ENCODE measurements around the gene MBD2. TPM values are rescaled to one million over a fixed set of nuclear protein-coding genes. Genes with fewer than 3 reads are reported as not detected.

MBD2 gene
- total and polyA plus RNA-seq, 2 donors from 2014 or later: 79.1 to 123 TPM

- no peak overlapping the region for H3K27ac ChIP-seq (ENCODE audit: low read depth in 2 of 2, low read length in 2 of 2)
- H3K36me3 ChIP-seq (ENCODE audit: control insufficient read depth in 2 of 3, insufficient read depth in 3 of 3, low read length in 3 of 3): no peaks in the 10 kb centered on the region
- no peak overlapping the region for H3K9ac ChIP-seq (ENCODE audit: low read length in 3 of 3)
- no peaks in the 10 kb centered on the region for H3K9me3 ChIP-seq (ENCODE audit: control insufficient read depth in 2 of 3, insufficient read depth in 1 of 3, low read length in 3 of 3)
- no peak for TF ChIP-seq CTCF (IDR thresholded peaks at IDR 0.05; ENCODE audit: borderline replicate concordance, extremely low read depth, insufficient read depth)
- no peak for FAIRE-seq
- H3K4me1 ChIP-seq (ENCODE audit: control insufficient read depth in 2 of 3, insufficient read depth in 2 of 3, low read depth in 1 of 3, low read length in 3 of 3): no peaks in the 10 kb centered on the region
- intact Hi-C loops (cut with DNase I): no loop called here
- no peaks in the 10 kb centered on the region for H3K27me3 ChIP-seq (ENCODE audit: control insufficient read depth, insufficient read depth, low read length)
- no peak for DNase-seq
- no peak overlapping the region for H3K4me3 ChIP-seq (ENCODE audit: low read length in 3 of 3)
These were observed 13.9 kb upstream of the MBD2 start for GRCh38 chr18:54238173-54238936.

GRCh38 chr18:54235871-54236270, 11.4 kb upstream of the MBD2 start:
- Histone ChIP-seq H3K36me3 (ENCODE audit: control insufficient read depth in 2 of 3, insufficient read depth in 3 of 3, low read length in 3 of 3) (no peaks in the 10 kb centered on the region), H3K9me3 (ENCODE audit: control insufficient read depth in 2 of 3, insufficient read depth in 1 of 3, low read length in 3 of 3) (no peaks in the 10 kb centered on the region), H3K4me3 (ENCODE audit: low read length in 3 of 3) (no peak overlapping the region), H3K27ac (ENCODE audit: low read depth in 2 of 2, low read length in 2 of 2) (no peak overlapping the region), H3K9ac (ENCODE audit: low read length in 3 of 3) (no peak overlapping the region), H3K4me1 (ENCODE audit: control insufficient read depth in 2 of 3, insufficient read depth in 2 of 3, low read depth in 1 of 3, low read length in 3 of 3) (no peaks in the 10 kb centered on the region), H3K27me3 (ENCODE audit: control insufficient read depth, insufficient read depth, low read length) (no peaks in the 10 kb centered on the region)
- DNase-seq (no peak), FAIRE-seq (no peak)
- TF ChIP-seq CTCF (IDR thresholded peaks at IDR 0.05; ENCODE audit: borderline replicate concordance, extremely low read depth, insufficient read depth): no peak
- intact Hi-C loops (cut with DNase I): no loop called here

GRCh38 chr18:54233747-54234146, 9.3 kb upstream of the MBD2 start:
- Histone ChIP-seq H3K9me3 (ENCODE audit: control insufficient read depth in 2 of 3, insufficient read depth in 1 of 3, low read length in 3 of 3) (no peaks in the 10 kb centered on the region), H3K4me3 (ENCODE audit: low read length in 3 of 3) (no peak overlapping the region), H3K36me3 (ENCODE audit: control insufficient read depth in 2 of 3, insufficient read depth in 3 of 3, low read length in 3 of 3) (no peaks in the 10 kb centered on the region), H3K27me3 (ENCODE audit: control insufficient read depth, insufficient read depth, low read length) (no peaks in the 10 kb centered on the region), H3K4me1 (ENCODE audit: control insufficient read depth in 2 of 3, insufficient read depth in 2 of 3, low read depth in 1 of 3, low read length in 3 of 3) (no peaks in the 10 kb centered on the region), H3K27ac (ENCODE audit: low read depth in 2 of 2, low read length in 2 of 2) (no peak overlapping the region), H3K9ac (ENCODE audit: low read length in 3 of 3) (no peak overlapping the region)
- FAIRE-seq: no peak
- intact Hi-C loops (cut with DNase I): no loop called here
- no peak for TF ChIP-seq CTCF (IDR thresholded peaks at IDR 0.05; ENCODE audit: borderline replicate concordance, extremely low read depth, insufficient read depth)
- no peak for DNase-seq
